K562 (cell line): Measurements from ENCODE around the gene PSG4. TPM values are rescaled to one million over a fixed set of nuclear protein-coding genes. Genes with fewer than 3 reads are reported as not detected.
A peak's percentile ranks its signal among the peaks of the same experiment; 100 is the strongest.
"Not testable (repeated sequence)": the region's sequence is repeated elsewhere in the genome, so short reads cannot be mapped to it uniquely, and the experiment has no call there.

Experiments
- ATAC-seq: fragments of 200-7000 bp; cut with Tn5 transposase; 3 replicates; pipeline ENCODE4 v1.9.1; 2020; ENCODE audit warnings: moderate library complexity
- BruUV-seq: library from RNA; stranded (reverse); fragments of 400-500 nt; replicated peaks from 2 replicates; lab custom pipeline; 2021; lab: Mats Ljungman, UMichigan
- CTCF ChIA-PET: fragments of 300-600 bp; formaldehyde crosslinking; extraction: SDS; loops from one replicate; lab custom pipeline; 2021; ENCODE audit warnings: low intra/inter-chr PET ratio; lab: Yijun Ruan, JAX
- POLR2A ChIA-PET: fragments of 300-600, 350-650 bp; sonication (Branson Sonifier 250); formaldehyde crosslinking; extraction: SDS; loops from one replicate; lab custom pipeline; 2021; ENCODE audit warnings: antibody characterized with exemption, inconsistent platforms; lab: Yijun Ruan, JAX
- DNase-seq, 4 experiments: peaks; one replicate each; pipeline versions ENCODE4 v3.0.0 to v3.0.0-alpha.2; 2011 to 2018; ENCODE audit warnings: low spot score in 3 of 4, mixed read lengths in 3 of 4; ENCODE audit errors: extremely low read depth in 1 of 4
- FAIRE-seq: peaks from 2 replicates; lab custom pipeline; 2011; peaks lifted over from hg19 to GRCh38; lab: Jason Lieb, UNC
- H2AFZ ChIP-seq: 2 replicates; pipeline ENCODE4 v1.6.0; 2011; ENCODE audit warnings: low read depth, low read length, control low read depth, inconsistent platforms
- H3K27ac ChIP-seq: fragments of 200-600 bp; 3 replicates; pipeline ENCODE4 v1.8.0; 2011; ENCODE audit warnings: low read depth, mild to moderate bottlenecking, control low read depth, inconsistent platforms, low read length, moderate library complexity, mixed read lengths; ENCODE audit errors: extremely low read depth
- H3K27me3 ChIP-seq, 2 experiments: fragments of 300-600 bp in 1 of 2; 2 replicates in 1 of 2; 3 replicates in 1 of 2; pipeline versions ENCODE4 v1.6.0 to v1.8.0; 2011; ENCODE audit warnings: inconsistent platforms in 2 of 2, low read length in 2 of 2, mild to moderate bottlenecking in 1 of 2, mixed read lengths in 1 of 2, moderate library complexity in 1 of 2; ENCODE audit not compliant: control insufficient read depth in 2 of 2, insufficient read depth in 2 of 2
- H3K36me3 ChIP-seq: fragments of 300-600 bp; 3 replicates; pipeline ENCODE4 v1.8.0; 2011; ENCODE audit warnings: mild to moderate bottlenecking, low read length, inconsistent platforms; ENCODE audit not compliant: control insufficient read depth, insufficient read depth
- H3K4me1 ChIP-seq, 2 experiments: fragments of 200-600 bp in 1 of 2; replicated peaks in 1 of 2; 2 replicates in 1 of 2; 3 replicates in 1 of 2; pipeline versions ENCODE4 v1.5.1 to v1.8.0; 2011; ENCODE audit warnings: inconsistent platforms in 2 of 2, low read length in 2 of 2, mild to moderate bottlenecking in 1 of 2, mixed read lengths in 1 of 2, moderate library complexity in 1 of 2; ENCODE audit not compliant: control insufficient read depth in 2 of 2, insufficient read depth in 2 of 2
- H3K4me2 ChIP-seq: 2 replicates; pipeline ENCODE4 v1.6.1; 2011; ENCODE audit warnings: low read length, control low read depth, inconsistent platforms, mixed read lengths; ENCODE audit not compliant: insufficient read depth
- H3K4me3 ChIP-seq: fragments of 200-600 bp; sonication (generic), shearing (Covaris generic); 2 replicates; pipeline ENCODE4 v1.5.1; 2016; ENCODE audit warnings: control low read depth, inconsistent platforms
- H3K79me2 ChIP-seq: fragments of 200-600 bp; 3 replicates; pipeline ENCODE4 v1.8.0; 2011; ENCODE audit warnings: low read length, inconsistent platforms; ENCODE audit not compliant: control insufficient read depth, insufficient read depth
- H3K9ac ChIP-seq, 2 experiments: 2 replicates each; pipeline versions ENCODE4 v1.6.0 to v1.6.1; 2011; ENCODE audit warnings: low read depth in 2 of 2, low read length in 2 of 2, control low read depth in 1 of 2, inconsistent platforms in 1 of 2, mild to moderate bottlenecking in 1 of 2, mixed read lengths in 1 of 2; ENCODE audit not compliant: insufficient read depth in 1 of 2
- H3K9me1 ChIP-seq: one replicate; pipeline ENCODE4 v1.6.0; 2011; ENCODE audit warnings: inconsistent platforms, mild to moderate bottlenecking, low read length, moderate library complexity; ENCODE audit not compliant: control insufficient read depth, insufficient read depth
- H3K9me3 ChIP-seq: replicated peaks from 2 replicates; pipeline ENCODE4 v1.5.1; 2011; ENCODE audit warnings: low read depth, low read length, inconsistent platforms; ENCODE audit not compliant: control insufficient read depth, insufficient read depth
- H4K20me1 ChIP-seq: replicated peaks from 2 replicates; pipeline ENCODE4 v1.6.1; 2011; ENCODE audit warnings: low read length, inconsistent platforms, mixed read lengths; ENCODE audit not compliant: control insufficient read depth, insufficient read depth
- CEBPB ChIP-seq: fragments of 450-650 bp; IDR thresholded peaks from 2 replicates; pipeline ENCODE4 v1.6.1; 2016; ENCODE audit warnings: missing genetic modification characterization, missing compliant biosample characterization
- CEBPG ChIP-seq, 3 experiments: fragments of 200-800 bp in 1 of 3; sonication (Bioruptor generic) in 1 of 3; sonication (generic) in 1 of 3; formaldehyde crosslinking in 1 of 3; IDR thresholded peaks in 2 of 3; conservative IDR thresholded peaks in 1 of 3; 2 replicates each; pipeline versions ENCODE4 v1.6.1 to v1.8.0; 2016 to 2022; ENCODE audit warnings: missing compliant biosample characterization in 2 of 3, missing genetic modification characterization in 2 of 3, mild to moderate bottlenecking in 1 of 3, missing genetic modification reagents in 1 of 3
- RNF2 ChIP-seq: sonication (generic); IDR thresholded peaks from 2 replicates; pipeline ENCODE4 v1.6.1; 2016
- WGBS: fragments of 100-300 bp; shearing (Covaris generic); methylation state at CpG from one replicate; pipeline ENCODE4 v1.1.6; 2016; ENCODE audit warnings: low coverage, mixed read lengths; ENCODE audit not compliant: insufficient coverage; ENCODE audit errors: missing lambda C conversion rate; 5-methylcytosine and 5-hydroxymethylcytosine counted together
- in situ Hi-C: fragments of 300-500 bp; cut with MboI; formaldehyde crosslinking; loops from 4 replicates; pipeline ENCODE4 v1.15.0; 2018; ENCODE audit warnings: inconsistent platforms, mixed read lengths
- intact Hi-C: fragments of 100-400 bp; cut with micrococcal nuclease; formaldehyde crosslinking; loops from 2 replicates; pipeline ENCODE4 v1.14.2; 2022
- polyA plus RNA-seq, 8 experiments: library from polyadenylated mRNA; depleted of rRNA in 4 of 8; stranded (reverse) in 5 of 8; unstranded in 3 of 8; fragments of >200 nt; fragmentation: Nextera tagmentation in 2 of 8; fragmentation: Illumina TruSeq in 1 of 8; extraction: Ambion mirVana in 2 of 8; extraction: Trizol in 1 of 8; gene quantifications; 2 replicates each; pipeline versions ENCODE4 v1.2.1 to v1.2.3, GENCODE V29; 2011 to 2014; ENCODE audit warnings: inconsistent platforms in 1 of 8, missing spikeins in 1 of 8
- total RNA-seq, 7 experiments: library from RNA; depleted of rRNA in 6 of 7; stranded (reverse); fragments of >200 nt in 6 of 7; fragmentation: Illumina TruSeq in 2 of 7; extraction: Trizol in 2 of 7; gene quantifications; 2 replicates each; pipeline versions ENCODE4 v1.2.1 to v1.2.3, GENCODE V29; 2011 to 2021; ENCODE audit warnings: low replicate concordance in 1 of 7

PSG4 gene
- total and polyA plus RNA-seq, 9 of the 15 experiments (the other 6 are each of a cell fraction or from before 2014, with no cell fraction given), result 0.03 TPM; not detected in 8

GRCh38 chr19:43152214-43152613 is 53.2 kb downstream of the PSG4 start:
- no peaks in the 10 kb centered on the region for H3K4me1 ChIP-seq
- POLR2A ChIA-PET, result no interaction called here
- no TSS peak for BruUV-seq
- H3K9me3 ChIP-seq, result no peaks in the 10 kb centered on the region
- H3K9me1 ChIP-seq, result no peaks in the 10 kb centered on the region
- H3K4me2 ChIP-seq, result no peak overlapping the region
- whole genome bisulfite sequencing, result 0% methylated on average over 4 of the region's 4 CpGs
- in situ Hi-C loops, result no loop called here
- H3K27me3 ChIP-seq, result no peaks in the 10 kb centered on the region
- no peak overlapping the region for H3K4me3 ChIP-seq
- H3K36me3 ChIP-seq, result no peaks in the 10 kb centered on the region
- no peaks in the 10 kb centered on the region for H3K79me2 ChIP-seq
- H3K27ac ChIP-seq, result no peak overlapping the region
- intact Hi-C loops, result no loop called here
- TF ChIP-seq RNF2 (no peak), CEBPB (tag) (peak; percentile 29; the same call in 1 of the 2 replicates), CEBPG (CRISPR knock-in tag; IDR thresholded peaks at IDR 0.05) (no peak), CEBPG (tag; conservative IDR thresholded peaks at IDR 0.05 in 1 of 2, IDR thresholded peaks at IDR 0.05 in 1 of 2) (peak in 1 of 2 experiments; percentile 44; a peak in 2 of 4 replicates)
- TF ChIP-seq, all 486 proteins: peak for 2
- Histone ChIP-seq H3K9ac (no peak overlapping the region), H2AFZ (no peak overlapping the region), H4K20me1 (no peaks in the 10 kb centered on the region)
- ATAC-seq (no peak), FAIRE-seq (no peak), DNase-seq (no peak)
- CTCF ChIA-PET, result no interaction called here

DNA sequence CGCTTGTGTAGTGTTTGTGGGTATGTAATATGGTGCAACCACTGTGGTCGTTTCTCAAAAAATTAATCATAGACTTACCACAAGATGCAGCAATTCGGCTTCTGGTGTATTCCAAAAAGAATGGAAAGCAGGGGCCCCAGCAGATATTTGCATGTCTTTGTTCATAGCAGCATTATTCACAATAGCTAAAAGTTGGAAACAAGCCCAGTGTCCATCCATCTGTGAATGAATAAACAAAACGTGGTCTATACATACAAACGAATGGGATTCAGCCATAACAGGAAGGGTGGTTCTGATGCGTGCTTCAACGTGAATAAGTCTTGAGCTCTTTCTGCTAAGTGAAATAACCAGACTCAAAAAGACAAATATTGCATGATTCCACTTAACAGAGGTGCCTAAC is 55.6 kb downstream of the PSG4 start:
- BruUV-seq, H3K79me2 ChIP-seq, H3K4me2 ChIP-seq, H2AFZ ChIP-seq, CTCF ChIA-PET, H3K4me3 ChIP-seq, ATAC-seq, H3K27ac ChIP-seq, H3K9ac ChIP-seq, in situ Hi-C loops, H3K4me1 ChIP-seq, H4K20me1 ChIP-seq, H3K9me1 ChIP-seq, FAIRE-seq, H3K9me3 ChIP-seq, POLR2A ChIA-PET, intact Hi-C loops, H3K36me3 ChIP-seq, DNase-seq, H3K27me3 ChIP-seq: not testable (repeated sequence)
- 1% methylated on average over 7 of the region's 7 CpGs for WGBS
